NCI-H526 (cell line): ENCODE results near the gene CD6.
A peak's percentile ranks its signal among the peaks of the same experiment; 100 is the strongest.

ENCODE experiments used
- DNase-seq, 2 experiments: peaks; one replicate each; lab custom pipeline; 2025; lab: John Stamatoyannopoulos, UW

CD6 gene

GRCh38 chr11:61028135-61028729 is 56.8 kb downstream of the CD6 start:
- peak; percentile 25 to 74 for DNase-seq

DNA sequence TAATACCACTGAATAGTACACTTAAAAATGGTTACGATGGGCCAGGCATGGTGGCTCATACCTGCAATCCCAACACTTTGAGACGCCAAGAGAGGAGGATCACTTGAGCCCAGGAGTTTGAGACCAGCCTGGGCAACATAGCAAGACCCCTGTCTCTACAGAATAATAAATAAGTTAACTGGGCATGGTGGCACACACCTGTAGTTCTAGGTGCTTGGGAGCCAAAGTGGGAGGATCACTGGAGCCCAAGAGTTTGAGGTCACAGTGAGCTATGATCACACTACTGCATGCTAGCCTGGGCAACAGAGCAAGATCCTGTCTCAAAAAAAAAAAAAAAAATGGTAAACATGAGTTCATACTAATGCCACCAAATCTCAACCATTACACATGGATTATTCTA is 61.3 kb downstream of the CD6 start:
- DNase-seq: no peak

- DNase-seq: no peak
Observed at GRCh38 chr11:61033417-61033816, 61.9 kb downstream of the CD6 start.

- DNase-seq: no peak
Observed at GRCh38 chr11:61034111-61034510, 62.6 kb downstream of the CD6 start.

GRCh38 chr11:61034704-61035525 is 63.4 kb downstream of the CD6 start:
- DNase-seq: peak; percentile 43 to 74

DNA sequence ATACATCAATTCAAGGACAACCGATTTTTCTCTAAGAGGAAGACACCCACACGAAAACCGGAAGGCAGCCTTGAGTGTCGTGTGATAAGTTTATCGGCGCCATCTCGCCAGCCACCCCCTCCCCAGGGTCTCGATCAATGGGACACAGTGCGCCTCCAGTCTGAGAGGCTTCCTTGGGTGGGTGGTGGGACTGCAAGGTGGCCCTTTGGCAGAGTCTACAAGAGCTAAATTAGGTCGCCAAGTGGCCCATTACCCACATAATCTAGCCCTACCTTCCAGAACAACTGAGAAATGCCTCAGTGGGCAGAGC is 64.0 kb downstream of the CD6 start:
- DNase-seq: no peak

DNA sequence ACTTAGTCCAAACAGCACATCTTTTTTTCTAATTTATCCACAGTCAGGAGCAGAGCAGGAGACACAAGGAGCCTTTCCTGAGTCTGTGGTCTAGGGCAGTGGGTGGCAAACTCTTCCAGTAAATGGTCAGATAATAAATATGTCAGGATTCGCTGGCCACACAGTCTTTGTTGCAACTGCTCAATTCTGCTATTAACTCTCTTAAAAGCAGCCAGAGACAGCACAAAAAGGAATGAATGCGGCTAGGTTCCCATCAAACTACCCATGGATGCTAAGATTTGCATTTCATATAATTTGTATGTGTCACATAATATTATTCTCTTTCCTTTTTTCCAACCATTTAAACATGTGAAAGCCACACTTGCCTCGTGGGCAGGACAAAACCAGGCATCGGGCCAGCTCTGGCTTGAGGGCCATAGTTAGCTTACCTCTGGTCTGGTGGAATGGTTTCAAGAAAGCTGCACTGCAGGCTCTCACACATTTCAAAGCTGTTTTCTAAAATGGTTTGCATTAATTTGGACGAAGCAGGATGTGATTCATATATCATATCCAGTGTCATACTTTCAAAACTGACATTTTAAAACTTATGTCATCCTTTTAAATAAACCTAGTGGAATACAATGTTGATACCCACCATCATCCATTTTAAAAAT is 66.1 kb downstream of the CD6 start:
- no peak for DNase-seq

- no peak for DNase-seq
Observed at GRCh38 chr11:61039916-61040315, 68.4 kb downstream of the CD6 start.

GRCh38 chr11:61041755-61042518 is 70.5 kb downstream of the CD6 start:
- DNase-seq: peak; percentile 67 to 72

DNA sequence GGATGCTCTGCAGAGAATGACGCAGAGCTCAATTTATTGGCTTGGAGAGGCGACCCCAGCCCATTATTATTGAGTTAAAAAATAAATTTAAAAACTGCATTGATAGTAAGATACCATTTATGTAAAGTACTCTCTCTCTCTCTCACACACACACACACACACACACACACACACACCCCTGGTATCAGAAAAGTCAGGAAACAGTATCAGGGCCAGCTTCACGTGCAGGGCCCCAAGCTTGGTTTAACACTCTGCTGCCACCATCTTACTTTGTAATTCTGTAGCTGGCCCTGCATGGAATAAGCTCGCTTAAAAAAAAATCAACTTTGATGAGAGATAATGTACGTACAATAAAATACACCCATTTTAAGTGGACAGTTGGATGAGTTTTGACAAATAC is 71.1 kb downstream of the CD6 start:
- no peak for DNase-seq

DNA sequence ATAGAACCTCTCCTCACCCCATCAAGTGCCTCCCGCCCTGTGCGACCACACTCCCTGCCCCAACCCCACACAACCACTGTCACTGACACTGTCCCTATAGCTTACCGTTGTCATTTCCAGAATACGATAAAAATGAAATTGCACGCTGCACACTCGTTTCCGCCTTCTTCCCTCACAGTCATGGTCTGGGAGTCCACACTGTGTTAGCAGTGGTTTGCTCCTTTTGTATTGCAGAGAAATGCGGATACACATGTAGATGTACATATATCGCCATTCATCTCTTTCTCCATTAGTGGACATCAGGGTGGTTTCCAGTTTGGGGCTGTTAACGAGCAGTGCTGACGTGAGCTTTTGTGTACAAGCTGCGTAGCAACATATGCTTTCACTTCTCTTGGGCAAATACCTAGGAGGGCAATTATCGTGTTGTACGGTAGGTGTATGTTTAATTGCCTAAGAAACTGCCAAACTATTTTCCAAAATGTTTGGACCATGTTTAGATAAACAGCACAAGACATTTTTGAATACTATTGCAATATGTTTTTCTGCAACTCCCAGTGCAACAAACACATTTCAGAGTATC is 71.6 kb downstream of the CD6 start:
- no peak for DNase-seq

- no peak for DNase-seq
Observed at GRCh38 chr11:61045271-61045670, 73.8 kb downstream of the CD6 start.

GRCh38 chr11:61046833-61047232 is 75.4 kb downstream of the CD6 start:
- DNase-seq: no peak

GRCh38 chr11:61048368-61049062 is 77.0 kb downstream of the CD6 start:
- DNase-seq: no peak

- DNase-seq: no peak
Observed at GRCh38 chr11:61049063-61049377, 77.5 kb downstream of the CD6 start.

DNA sequence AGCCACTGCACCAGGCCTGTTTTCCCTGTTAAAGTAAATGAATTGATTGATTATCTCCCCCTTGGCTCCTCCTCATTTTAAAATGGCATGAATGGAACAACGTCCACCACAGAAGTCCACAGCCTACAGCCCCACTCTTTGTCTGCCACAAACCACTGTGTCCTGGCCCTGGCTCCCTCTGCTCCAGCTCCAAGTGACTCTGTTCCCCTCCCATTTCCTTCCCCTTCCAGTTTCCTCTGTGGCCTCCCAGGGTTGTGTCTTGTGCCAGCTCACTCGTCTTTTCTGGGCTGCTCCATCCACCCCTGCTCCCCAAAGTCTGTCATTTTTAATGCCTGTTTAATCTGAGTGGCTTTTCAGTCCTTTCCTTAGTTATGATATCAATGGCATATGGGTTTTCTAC is 78.4 kb downstream of the CD6 start:
- DNase-seq: no peak

DNA sequence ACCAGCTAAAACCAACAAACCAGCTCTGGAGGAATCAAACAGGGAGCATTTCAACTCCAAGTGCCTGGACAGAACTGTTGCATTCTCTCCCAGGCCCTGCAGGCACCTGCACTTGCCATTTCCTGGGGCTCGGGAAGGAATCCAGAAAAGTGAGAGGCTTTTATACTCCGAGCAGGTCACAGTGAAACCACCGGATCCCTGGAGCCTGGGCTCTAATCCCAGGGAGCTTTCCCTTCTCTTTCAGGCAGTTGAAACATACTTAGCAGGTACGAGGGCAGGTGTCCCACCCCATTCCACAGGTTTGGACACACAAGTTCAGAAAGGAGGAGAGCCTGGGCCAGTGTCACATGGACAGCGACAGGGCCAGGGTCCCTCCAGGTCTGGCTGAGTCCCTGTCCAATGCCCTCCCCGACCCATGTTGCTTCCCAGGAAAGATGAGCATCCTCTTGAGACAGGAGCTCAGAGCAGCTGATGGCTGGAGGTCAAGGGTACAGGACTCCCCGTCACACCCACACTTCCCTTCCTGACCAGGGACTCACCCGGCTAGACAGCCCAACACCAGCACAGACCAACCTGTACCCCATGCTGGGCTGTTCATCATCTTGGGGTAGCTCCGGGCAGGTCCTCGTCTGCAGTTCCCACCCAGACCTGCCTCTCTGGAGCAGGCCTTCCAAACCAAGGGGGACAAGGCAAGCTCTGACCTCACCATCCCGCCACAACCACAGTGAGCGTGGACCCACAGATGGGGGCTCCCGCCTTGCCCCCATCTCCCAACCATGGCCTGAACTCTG is 80.9 kb downstream of the CD6 start:
- DNase-seq: no peak

DNA sequence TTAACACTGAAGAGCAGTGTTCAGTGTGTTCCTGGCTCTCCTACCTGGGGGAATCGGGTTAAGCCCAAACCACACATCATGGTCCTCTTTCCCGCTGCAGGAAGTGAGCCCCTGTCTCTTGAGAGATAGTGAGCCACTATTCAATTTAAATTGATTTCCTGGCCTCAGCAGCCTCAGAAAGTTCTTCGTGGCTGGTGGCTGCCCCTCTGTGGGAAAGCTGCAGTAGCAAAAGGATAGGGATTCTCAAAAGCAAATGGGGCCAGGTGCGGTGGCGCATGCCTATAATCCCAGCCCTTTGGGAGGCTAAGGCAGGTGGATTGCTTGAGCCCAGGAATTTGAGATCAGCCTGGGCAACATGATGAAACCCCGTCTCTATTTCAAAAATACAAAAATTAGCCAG is 81.7 kb downstream of the CD6 start:
- DNase-seq: no peak

GRCh38 chr11:61054513-61054912 is 83.0 kb downstream of the CD6 start:
- no peak for DNase-seq

GRCh38 chr11:61054927-61055562 is 83.6 kb downstream of the CD6 start:
- DNase-seq: no peak

- DNase-seq: no peak
Observed at GRCh38 chr11:61055776-61056175, 84.3 kb downstream of the CD6 start.
